NK-92 (cell line): ENCODE measurements around the gene DARS1.

ENCODE experiments used
- DNase-seq: peaks from one replicate; lab custom pipeline; 2025; ENCODE audit not compliant: unreplicated experiment; lab: John Stamatoyannopoulos, UW

The DARS1 gene

GRCh38 chr2:136016427-136016826 lies 31.0 kb upstream of the DARS1 start:
- DNase-seq, result no peak

GRCh38 chr2:136015699-136016098 lies 30.3 kb upstream of the DARS1 start:
- no peak for DNase-seq

- no peak for DNase-seq
These were observed 29.0 kb upstream of the DARS1 start for GRCh38 chr2:136014411-136014810.

GRCh38 chr2:136013955-136014354 lies 28.5 kb upstream of the DARS1 start:
- DNase-seq, result no peak

GRCh38 chr2:136013136-136013685 lies 27.8 kb upstream of the DARS1 start:
- DNase-seq, result no peak

GRCh38 chr2:136012315-136012714 lies 26.9 kb upstream of the DARS1 start:
- DNase-seq, result no peak

GRCh38 chr2:136010126-136010525 lies 24.7 kb upstream of the DARS1 start:
- DNase-seq, result no peak

- DNase-seq, result peak; percentile 30
These were observed 22.9 kb upstream of the DARS1 start for GRCh38 chr2:136008205-136008865.

GRCh38 chr2:136006658-136007057 lies 21.2 kb upstream of the DARS1 start:
- no peak for DNase-seq

- no peak for DNase-seq
These were observed 20.2 kb upstream of the DARS1 start for GRCh38 chr2:136005462-136006196.

- DNase-seq, result no peak
These were observed 19.5 kb upstream of the DARS1 start for GRCh38 chr2:136004965-136005364.

GRCh38 chr2:136001131-136001530 lies 15.7 kb upstream of the DARS1 start:
- DNase-seq, result no peak

GRCh38 chr2:136000502-136000901 lies 15.1 kb upstream of the DARS1 start:
- DNase-seq, result no peak

- DNase-seq, result no peak
These were observed 14.5 kb upstream of the DARS1 start for GRCh38 chr2:135999899-136000298.

GRCh38 chr2:135998879-135999278 lies 13.5 kb upstream of the DARS1 start:
- no peak for DNase-seq

- DNase-seq, result no peak
These were observed 12.0 kb upstream of the DARS1 start for GRCh38 chr2:135997380-135997779.

GRCh38 chr2:135996304-135996703 lies 10.9 kb upstream of the DARS1 start:
- DNase-seq, result no peak

- no peak for DNase-seq
These were observed 8.9 kb upstream of the DARS1 start for GRCh38 chr2:135994281-135994680.

- DNase-seq, result no peak
These were observed 8.0 kb upstream of the DARS1 start for GRCh38 chr2:135993421-135993820.

GRCh38 chr2:135991861-135992260 lies 6.4 kb upstream of the DARS1 start:
- no peak for DNase-seq

GRCh38 chr2:135987441-135987840 lies 2.0 kb upstream of the DARS1 start:
- DNase-seq, result no peak

GRCh38 chr2:135986507-135986906 lies 1.1 kb upstream of the DARS1 start:
- DNase-seq, result no peak
